Myocyte (in vitro differentiated cells): Measurements from ENCODE around the gene C1QL4. TPM values are rescaled to one million over a fixed set of nuclear protein-coding genes. Genes with fewer than 3 reads are reported as not detected.
"Not testable (repeated sequence)": the region's sequence is repeated elsewhere in the genome, so short reads cannot be mapped to it uniquely, and the experiment has no call there.

Experiments
- DNase-seq: peaks from one replicate; pipeline ENCODE4 v3.0.0-alpha.2; 2012; ENCODE audit warnings: low read depth
- total RNA-seq: library from RNA; depleted of rRNA; stranded (reverse); fragments of >200 nt; gene quantifications from 2 replicates; pipeline ENCODE4 v1.2.3, GENCODE V29; 2014

Gene C1QL4
- total RNA-seq, 1 donor from 2014 or later = 37.7 TPM

DNA sequence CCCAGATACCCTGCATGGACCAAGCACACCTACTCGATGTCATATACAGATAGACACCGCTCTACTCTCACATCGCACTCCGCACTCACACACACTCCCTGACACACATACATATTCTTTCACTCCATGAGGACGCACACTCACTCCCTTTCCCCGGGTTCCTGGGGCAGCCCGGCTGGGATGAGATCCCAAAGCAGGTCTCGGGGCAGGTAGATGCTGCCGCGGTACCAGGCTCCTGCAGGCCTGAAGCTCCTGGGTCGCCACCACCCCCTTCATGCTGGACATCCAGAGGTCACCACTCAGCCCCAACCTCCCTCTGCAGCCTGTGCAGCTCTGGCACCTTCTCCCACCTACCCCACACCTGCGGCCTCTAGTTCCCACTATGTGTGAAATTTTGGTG lies 2.3 kb downstream of the C1QL4 start:
- no peak for DNase-seq

DNA sequence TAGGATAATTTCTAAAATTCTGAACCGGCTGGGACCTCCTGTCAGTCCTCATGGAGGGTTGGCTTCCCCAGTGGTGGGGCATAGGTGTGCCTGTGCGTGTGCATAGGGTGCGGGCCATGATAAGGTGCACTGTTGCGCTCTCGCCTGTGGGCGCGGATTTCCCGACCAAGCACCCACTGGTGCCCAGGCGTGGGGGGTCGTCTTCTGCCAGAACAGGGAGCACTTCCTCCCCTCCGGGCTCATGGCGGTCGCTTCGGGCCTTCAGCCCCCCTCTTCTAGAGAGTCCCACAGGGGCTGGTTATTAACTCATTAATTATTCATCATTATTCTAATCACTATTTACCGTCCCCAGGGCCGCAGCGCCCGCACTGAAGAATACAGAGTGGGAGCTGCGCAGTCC lies 2.8 kb downstream of the C1QL4 start:
- no peak for DNase-seq

DNA sequence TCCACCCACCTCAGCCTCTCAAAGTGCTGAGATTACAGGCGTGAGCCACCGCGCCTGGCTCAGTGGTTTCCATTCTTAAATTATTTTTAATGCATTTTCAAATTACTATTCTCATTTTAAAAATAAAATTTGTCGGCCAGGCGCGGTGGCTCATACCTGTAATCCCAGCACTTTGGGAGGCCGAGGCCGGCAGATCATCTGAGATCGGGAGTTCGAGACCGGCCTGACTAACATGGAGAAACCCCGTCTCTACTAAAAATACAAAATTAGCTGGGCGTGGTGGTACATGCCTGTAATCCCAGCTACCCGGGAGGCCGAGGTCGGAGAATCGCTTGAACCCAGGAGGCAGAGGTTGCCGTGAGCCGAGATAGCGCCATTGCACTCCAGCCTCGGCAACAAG lies 3.2 kb downstream of the C1QL4 start:
- DNase-seq = not testable (repeated sequence)

- no peak for DNase-seq
These were observed 4.1 kb downstream of the C1QL4 start for GRCh38 chr12:49332891-49333371.

DNA sequence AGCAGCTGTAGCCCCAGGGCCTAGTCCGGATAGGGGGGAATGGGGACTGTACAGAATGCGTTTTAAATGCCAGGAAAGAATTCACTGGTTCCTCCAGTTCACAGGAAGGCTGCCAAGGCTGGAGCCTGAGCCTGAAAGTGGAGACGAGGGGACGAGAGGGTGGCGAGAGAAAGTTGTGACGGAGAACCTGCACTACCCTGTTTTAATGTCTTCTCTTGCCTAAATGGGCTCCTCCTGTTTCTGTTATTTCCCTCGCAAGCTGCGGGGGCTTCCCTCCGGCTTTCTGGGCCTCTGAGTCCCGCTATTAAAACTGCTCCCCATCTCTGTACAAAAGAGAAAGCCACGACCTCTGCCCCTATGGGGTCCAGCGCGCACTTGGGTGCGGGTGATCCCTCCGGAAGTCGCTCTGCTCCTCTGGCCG lies 4.5 kb downstream of the C1QL4 start:
- DNase-seq = no peak

- peak; percentile 78 for DNase-seq
These were observed 5.4 kb downstream of the C1QL4 start for GRCh38 chr12:49331380-49332222.

GRCh38 chr12:49330631-49331379 lies 6.2 kb downstream of the C1QL4 start:
- DNase-seq = no peak

DNA sequence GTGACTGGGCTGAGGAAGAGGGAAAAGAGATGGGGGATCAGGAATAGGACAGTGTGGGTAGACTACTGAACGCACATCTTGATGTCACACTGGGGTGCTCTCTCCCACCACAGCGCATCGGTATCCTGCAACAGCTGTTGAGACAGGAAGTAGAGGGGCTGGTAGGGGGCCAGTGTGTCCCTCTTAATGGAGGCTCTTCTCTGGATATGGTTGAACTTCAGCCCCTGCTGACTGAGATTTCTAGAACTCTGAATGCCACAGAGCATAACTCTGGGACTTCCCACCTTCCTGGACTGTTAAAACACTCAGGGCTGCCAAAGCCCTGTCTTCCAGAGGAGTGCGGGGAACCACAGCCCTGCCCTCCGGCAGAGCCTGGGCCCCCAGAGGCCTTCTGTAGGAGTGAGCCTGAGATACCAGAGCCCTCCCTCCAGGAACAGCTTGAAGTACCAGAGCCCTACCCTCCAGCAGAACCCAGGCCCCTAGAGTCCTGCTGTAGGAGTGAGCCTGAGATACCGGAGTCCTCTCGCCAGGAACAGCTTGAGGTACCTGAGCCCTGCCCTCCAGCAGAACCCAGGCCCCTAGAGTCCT lies 6.9 kb downstream of the C1QL4 start:
- no peak for DNase-seq

DNA sequence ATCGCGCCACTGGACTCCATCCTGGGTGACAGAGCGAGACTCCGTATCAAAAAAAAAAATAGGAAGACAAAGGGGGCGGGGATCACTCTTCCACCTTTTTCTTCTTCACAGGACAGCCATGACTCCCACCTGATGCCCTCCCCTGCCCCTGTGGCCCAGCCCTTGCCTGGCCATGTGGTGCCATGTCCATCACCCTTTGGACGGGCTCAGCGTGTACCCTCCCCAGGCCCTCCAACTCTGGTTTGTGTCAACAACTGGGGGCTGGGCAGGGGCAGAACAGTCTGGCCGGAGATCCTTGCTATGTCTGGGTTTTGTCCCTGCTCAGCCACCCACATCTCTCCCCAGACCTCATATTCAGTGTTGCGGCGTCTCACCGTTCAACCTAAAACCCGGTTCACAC lies 8.2 kb downstream of the C1QL4 start:
- DNase-seq = no peak

GRCh38 chr12:49327887-49328286 lies 9.1 kb downstream of the C1QL4 start:
- DNase-seq = no peak

- no peak for DNase-seq
These were observed 9.6 kb downstream of the C1QL4 start for GRCh38 chr12:49327368-49327767.

GRCh38 chr12:49325606-49326005 lies 11.4 kb downstream of the C1QL4 start:
- no peak for DNase-seq

GRCh38 chr12:49323524-49324097 lies 13.4 kb downstream of the C1QL4 start:
- DNase-seq = no peak

GRCh38 chr12:49322708-49323523 lies 14.1 kb downstream of the C1QL4 start, which contains the start of gene TROAP:
TSS of gene TROAP (plus strand) at chr12:49323255. CDS start at chr12:49323609, 354 bp downstream.
- DNase-seq = peak; percentile 100

DNA sequence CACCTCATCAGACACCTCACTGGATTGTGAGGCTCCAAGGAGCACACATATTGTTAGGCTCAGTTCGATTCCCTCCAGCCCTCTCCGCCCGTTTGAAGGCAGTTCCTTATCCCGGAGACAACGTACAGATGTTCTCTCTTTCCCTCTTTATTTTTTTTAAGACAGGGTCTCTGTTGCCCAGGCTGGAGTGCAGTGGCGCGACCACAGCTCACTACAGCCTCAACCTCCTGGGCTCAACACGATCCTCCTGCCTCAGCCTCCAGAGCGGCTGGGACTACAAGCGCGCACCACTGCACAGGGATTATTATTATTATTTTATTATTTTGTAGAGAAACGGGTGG lies 14.7 kb downstream of the C1QL4 start:
- no peak for DNase-seq

- not testable (repeated sequence) for DNase-seq
These were observed 16.4 kb downstream of the C1QL4 start for GRCh38 chr12:49320411-49321103.

DNA sequence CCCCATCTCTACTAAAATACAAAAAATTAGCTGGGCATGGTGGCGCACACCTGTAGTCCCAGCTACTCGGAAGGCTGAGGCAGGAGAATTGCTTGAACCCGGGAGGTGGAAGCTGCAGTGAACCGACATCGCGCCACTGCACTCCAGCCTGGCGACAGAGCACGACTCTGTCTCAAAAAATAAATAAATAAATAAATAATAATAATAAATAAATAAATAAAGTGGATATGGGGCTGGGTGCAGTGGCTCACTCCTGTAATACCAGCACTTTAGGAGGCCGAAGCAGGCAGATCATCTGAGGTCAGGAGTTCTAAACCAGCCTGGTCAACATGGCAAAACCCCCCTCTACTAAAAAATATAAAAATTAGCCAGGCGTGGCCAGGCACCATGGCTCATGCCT lies 19.9 kb downstream of the C1QL4 start:
- not testable (repeated sequence) for DNase-seq

- no peak for DNase-seq
These were observed 22.2 kb downstream of the C1QL4 start for GRCh38 chr12:49314811-49315210.

DNA sequence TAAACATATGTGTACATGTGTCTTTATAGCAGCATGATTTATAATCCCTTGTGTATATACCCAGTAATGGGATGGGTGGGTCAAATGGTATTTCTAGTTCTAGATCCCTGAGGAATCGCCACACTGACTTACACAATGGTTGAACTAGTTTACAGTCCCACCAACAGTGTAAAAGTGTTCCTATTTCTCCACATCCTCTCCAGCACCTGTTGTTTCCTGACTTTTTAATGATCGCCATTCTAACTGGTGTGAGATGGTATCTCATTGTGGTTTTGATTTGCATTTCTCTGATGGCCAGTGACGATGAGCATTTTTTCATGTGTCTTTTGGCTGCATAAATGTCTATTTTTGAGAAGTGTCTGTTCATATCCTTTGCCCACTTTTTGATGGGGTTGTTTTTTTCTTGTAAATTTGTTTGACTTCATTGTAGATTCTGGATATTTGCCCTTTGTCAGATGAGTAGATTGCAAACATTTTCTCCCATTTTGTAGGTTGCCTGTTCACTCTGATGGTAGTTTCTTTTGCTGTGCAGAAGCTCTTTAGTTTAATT lies 26.5 kb downstream of the C1QL4 start:
- not testable (repeated sequence) for DNase-seq

GRCh38 chr12:49309386-49309785 lies 27.6 kb downstream of the C1QL4 start:
- DNase-seq = no peak
